Upper lobe of left lung (tissue), 6 donors: ENCODE data around the gene GPR21. TPM values are rescaled to one million over a fixed set of nuclear protein-coding genes. Genes with fewer than 3 reads are reported as not detected.

Experiments
- ATAC-seq, 2 donors: fragments of 200-7000 bp; cut with Tn5 transposase; one replicate each; pipeline ENCODE4 v1.9.1; 2022; ENCODE audit warnings: mild to moderate bottlenecking in 2 of 2, moderate library complexity in 2 of 2; ENCODE audit not compliant: low FRiP score in 2 of 2
- DNase-seq, 2 donors: peaks; one replicate each; pipeline ENCODE4 v3.0.0-alpha.2; 2019 to 2020
- H3K27ac ChIP-seq, 4 donors: fragments of 200-600 bp; sonication (generic); one replicate each; pipeline ENCODE4 v1.5.1; 2016 to 2019
- H3K27me3 ChIP-seq, 4 donors: fragments of 200-600 bp; sonication (generic); one replicate each; pipeline ENCODE4 v1.5.1; 2017 to 2019
- H3K36me3 ChIP-seq, 4 donors: fragments of 200-600 bp; sonication (generic); one replicate each; pipeline ENCODE4 v1.5.1; 2016 to 2019
- H3K4me1 ChIP-seq, 4 donors: fragments of 200-600 bp; sonication (generic); one replicate each; pipeline ENCODE4 v1.5.1; 2018 to 2019
- H3K4me3 ChIP-seq, 4 donors: fragments of 200-600 bp; sonication (generic); one replicate each; pipeline ENCODE4 v1.5.1; 2017 to 2019; ENCODE audit warnings: mild to moderate bottlenecking in 2 of 4, moderate library complexity in 1 of 4
- H3K9me3 ChIP-seq, 4 donors: fragments of 200-600 bp; sonication (generic); one replicate each; pipeline ENCODE4 v1.5.1; 2018 to 2019
- EP300 ChIP-seq, 4 donors: sonication (generic); formaldehyde crosslinking; IDR thresholded peaks; one replicate each; pipeline ENCODE4 v1.5.1; 2017; ENCODE audit warnings: antibody characterized with exemption in 4 of 4, control low read depth in 2 of 4
- POLR2A ChIP-seq, 4 donors: fragments of 450-650 bp; IDR thresholded peaks; one replicate each; pipeline ENCODE4 v1.5.1; 2016 to 2017; ENCODE audit warnings: antibody characterized with exemption in 4 of 4, mild to moderate bottlenecking in 2 of 4
- POLR2AphosphoS5 ChIP-seq, 2 donors: sonication (generic); formaldehyde crosslinking; IDR thresholded peaks; one replicate each; pipeline ENCODE4 v1.5.1; 2017; ENCODE audit warnings: antibody characterized with exemption in 2 of 2
- WGBS, 2 donors: methylation state at CpG; one replicate each; pipeline ENCODE4 v1.1.5; 2017 to 2018; 5-methylcytosine and 5-hydroxymethylcytosine counted together
- total RNA-seq, 6 donors: library from RNA; depleted of rRNA in 4 of 6; stranded (reverse); fragments of >200 nt in 4 of 6; gene quantifications; one replicate each; pipeline versions ENCODE4 v1.1.0 to v1.2.1, GENCODE V29; 2016 to 2021
- TF ChIP-seq, protein P1 (sequence below), 6 experiments: fragments of 450-650 bp in 4 of 6; fragments of 200-600 bp in 2 of 6; sonication (generic) in 2 of 6; IDR thresholded peaks; one replicate each; pipeline ENCODE4 v1.5.1; 2016 to 2019; ENCODE audit warnings: antibody characterized with exemption in 6 of 6
- donor health status: DM: no; HTN: no; CAD: no; lungs with moderate emphysema.
- donor health status: DM: no; HTN: yes; CAD: no; lungs with severe emphysema.

GPR21 gene
- total RNA-seq, 6 donors from 2014 or later = 1.6 to 3.1 (median 2.1) TPM; not detected in 3

- Histone ChIP-seq H3K27me3 (no peaks in the 10 kb centered on the region), H3K27ac (no peak overlapping the region), H3K4me1 (peaks cover 9 to 37% (median 25%) of the 10 kb centered on the region in 4 donors), H3K9me3 (no peaks in the 10 kb centered on the region), H3K36me3 (peaks cover 0 to 9% (median 3%) of the 10 kb centered on the region in 4 donors), H3K4me3 (no peak overlapping the region)
- no peak for ATAC-seq
- TF ChIP-seq POLR2AphosphoS5 (IDR thresholded peaks at IDR 0.05) (no peak), POLR2A (IDR thresholded peaks at IDR 0.05) (no peak), EP300 (IDR thresholded peaks at IDR 0.05) (no peak)
- TF ChIP-seq, protein P1, sequence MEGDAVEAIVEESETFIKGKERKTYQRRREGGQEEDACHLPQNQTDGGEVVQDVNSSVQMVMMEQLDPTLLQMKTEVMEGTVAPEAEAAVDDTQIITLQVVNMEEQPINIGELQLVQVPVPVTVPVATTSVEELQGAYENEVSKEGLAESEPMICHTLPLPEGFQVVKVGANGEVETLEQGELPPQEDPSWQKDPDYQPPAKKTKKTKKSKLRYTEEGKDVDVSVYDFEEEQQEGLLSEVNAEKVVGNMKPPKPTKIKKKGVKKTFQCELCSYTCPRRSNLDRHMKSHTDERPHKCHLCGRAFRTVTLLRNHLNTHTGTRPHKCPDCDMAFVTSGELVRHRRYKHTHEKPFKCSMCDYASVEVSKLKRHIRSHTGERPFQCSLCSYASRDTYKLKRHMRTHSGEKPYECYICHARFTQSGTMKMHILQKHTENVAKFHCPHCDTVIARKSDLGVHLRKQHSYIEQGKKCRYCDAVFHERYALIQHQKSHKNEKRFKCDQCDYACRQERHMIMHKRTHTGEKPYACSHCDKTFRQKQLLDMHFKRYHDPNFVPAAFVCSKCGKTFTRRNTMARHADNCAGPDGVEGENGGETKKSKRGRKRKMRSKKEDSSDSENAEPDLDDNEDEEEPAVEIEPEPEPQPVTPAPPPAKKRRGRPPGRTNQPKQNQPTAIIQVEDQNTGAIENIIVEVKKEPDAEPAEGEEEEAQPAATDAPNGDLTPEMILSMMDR (IDR thresholded peaks at IDR 0.05) = no peak
- DNase-seq = no peak
These were observed 19.6 kb downstream of the GPR21 start for GRCh38 chr9:123053046-123053445.

DNA sequence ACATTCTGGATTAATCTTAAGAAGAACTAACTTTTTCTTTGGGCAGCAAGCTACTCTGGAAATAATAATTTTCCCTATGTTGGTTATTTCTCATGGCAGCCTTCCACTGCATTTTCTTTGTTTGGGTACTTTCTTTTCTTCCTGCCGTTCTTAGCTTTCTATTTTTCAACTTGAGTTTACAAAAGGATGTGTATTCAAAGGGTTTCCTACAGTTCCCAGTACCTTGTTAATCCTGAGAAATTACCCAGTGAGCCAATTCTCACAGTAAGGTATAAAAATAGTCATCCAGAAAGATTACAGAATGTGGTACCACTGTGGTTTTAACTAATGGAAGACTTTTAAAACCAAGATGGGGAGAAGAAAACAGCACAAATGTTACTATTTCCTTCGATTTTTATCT, 20.2 kb downstream of the GPR21 start:
- no peak for ATAC-seq
- DNase-seq = no peak
- Histone ChIP-seq H3K4me1 (peaks cover 9 to 37% (median 23%) of the 10 kb centered on the region in 4 donors), H3K36me3 (peaks cover 0 to 9% (median 3%) of the 10 kb centered on the region in 4 donors), H3K27ac (no peak overlapping the region), H3K9me3 (no peaks in the 10 kb centered on the region), H3K27me3 (no peaks in the 10 kb centered on the region), H3K4me3 (no peak overlapping the region)
- TF ChIP-seq, protein P1 (IDR thresholded peaks at IDR 0.05) = no peak
- no peak for TF ChIP-seq POLR2A (IDR thresholded peaks at IDR 0.05)
- TF ChIP-seq EP300 (IDR thresholded peaks at IDR 0.05) = no peak
- no peak for TF ChIP-seq POLR2AphosphoS5 (IDR thresholded peaks at IDR 0.05)
- WGBS, 2 donors = 34 to 42% methylated on average over 2 of the region's 2 CpGs

DNA sequence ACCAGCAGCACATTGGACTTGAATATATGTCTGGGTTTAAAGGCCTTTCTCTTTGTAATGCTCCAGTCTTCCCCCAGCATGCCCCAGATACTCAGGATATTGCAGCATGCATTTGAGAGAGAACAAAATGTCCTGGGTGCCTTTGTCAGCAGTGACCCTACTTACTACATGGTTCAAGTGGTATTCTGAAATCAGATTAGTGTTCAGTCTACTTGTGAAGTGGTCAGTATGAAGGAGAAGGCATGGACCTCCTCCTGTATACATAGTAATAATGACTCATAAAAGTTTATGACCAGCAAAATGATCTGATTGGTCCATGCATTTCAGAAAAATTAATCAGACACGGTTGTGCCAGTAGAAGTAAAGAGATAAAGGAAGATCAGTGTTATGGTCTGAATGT, 25.4 kb downstream of the GPR21 start:
- peak overlapping the region in 3 of 4 donors; percentile 29 to 67 (median 59) for H3K27ac ChIP-seq
- no peaks in the 10 kb centered on the region for H3K27me3 ChIP-seq
- peaks cover 0 to 9% (median 3%) of the 10 kb centered on the region in 4 donors for H3K36me3 ChIP-seq
- peaks cover under 1 to 24% (median 10%) of the 10 kb centered on the region in 4 donors for H3K4me1 ChIP-seq
- peak; percentile 63 to 90 for TF ChIP-seq POLR2AphosphoS5 (IDR thresholded peaks at IDR 0.05)
- TF ChIP-seq EP300 (IDR thresholded peaks at IDR 0.05) = peak; percentile 57 to 98 (median 90)
- TF ChIP-seq POLR2A (IDR thresholded peaks at IDR 0.05) = peak in 1 of 4 donors; percentile 25
- TF ChIP-seq, protein P1 (IDR thresholded peaks at IDR 0.05) = no peak
- DNase-seq (peak in 1 of 2 donors; percentile 65), ATAC-seq (peak; percentile 64 to 93)
- no peaks in the 10 kb centered on the region for H3K9me3 ChIP-seq
- 69 to 77% methylated on average over 1 of the region's 1 CpG for WGBS, 2 donors
- H3K4me3 ChIP-seq = no peak overlapping the region

DNA sequence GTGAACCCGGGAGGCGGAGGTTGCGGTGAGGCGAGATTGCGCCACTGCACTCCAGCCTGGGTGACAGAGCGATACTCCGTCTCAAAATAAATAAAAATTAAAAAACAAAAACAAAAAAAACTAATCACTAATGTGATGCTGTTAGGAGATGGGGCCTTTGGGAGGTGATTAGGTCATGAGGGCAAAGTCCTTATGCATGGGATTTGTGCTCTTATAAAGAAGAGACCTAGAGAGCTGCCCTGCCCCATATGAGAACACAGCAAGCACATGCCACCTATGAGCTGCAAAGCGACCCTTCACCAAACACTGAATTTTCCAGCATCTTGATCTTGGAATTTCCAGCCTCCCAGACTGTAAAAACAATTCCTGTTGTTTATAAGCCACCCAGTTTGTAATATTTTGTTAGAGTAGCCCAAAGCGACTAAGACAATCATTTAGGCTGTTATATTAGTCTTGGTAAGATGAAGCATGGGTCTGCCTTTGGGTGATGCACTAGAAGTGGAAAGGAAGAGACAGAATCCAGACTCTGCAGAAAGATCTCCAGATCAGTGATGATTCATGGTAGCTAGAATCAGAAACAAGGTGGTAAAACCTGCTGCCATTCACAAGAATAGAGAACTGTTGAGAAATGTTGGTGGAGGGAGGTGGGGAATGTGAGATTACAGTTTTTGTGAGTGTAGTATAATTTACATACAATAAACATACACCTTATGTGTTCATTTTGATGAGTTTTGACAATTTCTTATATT, 26.2 kb downstream of the GPR21 start:
- no peak overlapping the region for H3K4me3 ChIP-seq
- peaks cover 0 to 9% (median 3%) of the 10 kb centered on the region in 4 donors for H3K36me3 ChIP-seq
- DNase-seq (peak in 1 of 2 donors; percentile 39), ATAC-seq (no peak)
- H3K4me1 ChIP-seq = peaks cover 0 to 22% (median 9%) of the 10 kb centered on the region in 4 donors
- H3K27me3 ChIP-seq = no peaks in the 10 kb centered on the region
- peak overlapping the region in 3 of 4 donors; percentile 12 to 59 (median 48) for H3K27ac ChIP-seq
- WGBS, 2 donors = 94 to 99% methylated on average over 9 of the region's 9 CpGs
- no peaks in the 10 kb centered on the region for H3K9me3 ChIP-seq
- TF ChIP-seq EP300 (IDR thresholded peaks at IDR 0.05) (no peak), POLR2A (IDR thresholded peaks at IDR 0.05) (no peak), POLR2AphosphoS5 (IDR thresholded peaks at IDR 0.05) (no peak)
- TF ChIP-seq, protein P1 (IDR thresholded peaks at IDR 0.05) = no peak
